AG04450 (cell line): Measurements from ENCODE around the gene MYOCD. TPM values are rescaled to one million over a fixed set of nuclear protein-coding genes. Genes with fewer than 3 reads are reported as not detected.

Experiments used
- CTCF ChIA-PET: fragments of 300-600, 350-600 bp; formaldehyde crosslinking; extraction: SDS; loops from one replicate; lab custom pipeline; 2022; ENCODE audit warnings: antibody characterized with exemption, inconsistent platforms; lab: Charles Lee
- POLR2A ChIA-PET: fragments of 350-600 bp; formaldehyde crosslinking; extraction: SDS; loops from one replicate; lab custom pipeline; 2021; ENCODE audit warnings: antibody characterized with exemption, inconsistent platforms; lab: Yijun Ruan, JAX
- DNase-seq: peaks from one replicate; pipeline ENCODE4 v3.0.0-alpha.2; 2011; ENCODE audit warnings: low read depth, low spot score
- H3K27ac ChIP-seq: one replicate; pipeline ENCODE4 v1.5.1; 2012; ENCODE audit warnings: low read depth, low read length, control low read depth
- H3K27me3 ChIP-seq: one replicate; pipeline ENCODE4 v1.6.0; 2012; ENCODE audit warnings: low read length; ENCODE audit not compliant: control insufficient read depth, insufficient read depth
- H3K4me3 ChIP-seq: 2 replicates; pipeline ENCODE4 v1.5.1; 2011; ENCODE audit warnings: mild to moderate bottlenecking, low read depth, low read length, control low read depth
- H3K9me3 ChIP-seq: 2 replicates; pipeline ENCODE4 v1.5.1; 2012; ENCODE audit warnings: low read length; ENCODE audit not compliant: control insufficient read depth, insufficient read depth
- CTCF ChIP-seq: IDR thresholded peaks from 2 replicates; pipeline ENCODE4 v1.5.1; 2011; ENCODE audit warnings: low read depth, low read length, control low read depth, inconsistent platforms
- polyA plus RNA-seq: library from polyadenylated mRNA; depleted of rRNA; stranded (reverse); fragments of >200 nt; gene quantifications from 2 replicates; pipeline ENCODE4 v1.2.3, GENCODE V29; 2011

MYOCD gene
- polyA plus RNA-seq, 1 experiment = 19.0 TPM

GRCh38 chr17:12732366-12732765 lies 66.7 kb downstream of the MYOCD start:
- Histone ChIP-seq H3K27ac (no peak overlapping the region), H3K9me3 (no peaks in the 10 kb centered on the region), H3K27me3 (no peaks in the 10 kb centered on the region), H3K4me3 (no peak overlapping the region)
- no peak for TF ChIP-seq CTCF
- DNase-seq = no peak
- CTCF ChIA-PET = interaction anchor here (1.5 kb wide), 1 partner anchor 10 kb away, joined by 6 read pairs; no protein-coding TSS in a partner anchor
- POLR2A ChIA-PET = no interaction called here

GRCh38 chr17:12734926-12735325 lies 69.2 kb downstream of the MYOCD start:
- TF ChIP-seq CTCF = no peak
- Histone ChIP-seq H3K9me3 (no peaks in the 10 kb centered on the region), H3K27ac (no peak overlapping the region), H3K27me3 (no peaks in the 10 kb centered on the region), H3K4me3 (no peak overlapping the region)
- ChIA-PET POLR2A (no interaction called here), CTCF (no interaction called here)
- no peak for DNase-seq

GRCh38 chr17:12735517-12735916 lies 69.8 kb downstream of the MYOCD start:
- Histone ChIP-seq H3K4me3 (no peak overlapping the region), H3K9me3 (no peaks in the 10 kb centered on the region), H3K27ac (no peak overlapping the region), H3K27me3 (no peaks in the 10 kb centered on the region)
- CTCF ChIA-PET = interaction anchor here (0.6 kb wide), 1 partner anchor 13 kb away, joined by 3 read pairs; no protein-coding TSS in a partner anchor
- POLR2A ChIA-PET = no interaction called here
- no peak for DNase-seq
- TF ChIP-seq CTCF = no peak

GRCh38 chr17:12736526-12736925 lies 70.8 kb downstream of the MYOCD start:
- CTCF ChIA-PET = interaction anchor here (2.4 kb wide), 1 partner anchor 69 kb away, joined by 11 read pairs; no protein-coding TSS in a partner anchor
- no peak for DNase-seq
- no peaks in the 10 kb centered on the region for H3K27me3 ChIP-seq

More at GRCh38 chr17:12736526-12736925, 70.8 kb downstream of the MYOCD start:
- Histone ChIP-seq H3K4me3 (no peak overlapping the region), H3K9me3 (no peaks in the 10 kb centered on the region), H3K27ac (no peak overlapping the region)
- no peak for TF ChIP-seq CTCF
- POLR2A ChIA-PET = no interaction called here
